IMR-90 (cell line): ENCODE data around the gene DYRK2. TPM values are rescaled to one million over a fixed set of nuclear protein-coding genes. Genes with fewer than 3 reads are reported as not detected.

ENCODE experiments used
- ATAC-seq: fragments of 200-7000 bp; cut with Tn5 transposase; 2 replicates; pipeline ENCODE4 v1.9.1; 2020; ENCODE audit warnings: low read depth, mild to moderate bottlenecking, moderate library complexity
- BruUV-seq: library from RNA; stranded (reverse); fragments of 400-500 nt; replicated peaks from 2 replicates; lab custom pipeline; 2021; lab: Mats Ljungman, UMichigan
- CTCF ChIA-PET: fragments of 300-600 bp; formaldehyde crosslinking; extraction: SDS; loops from one replicate; lab custom pipeline; 2021; ENCODE audit warnings: antibody characterized with exemption; lab: Yijun Ruan, JAX
- POLR2A ChIA-PET: fragments of 300-600 bp; sonication (Branson Sonifier 250); formaldehyde crosslinking; loops from one replicate; lab custom pipeline; 2022; ENCODE audit warnings: antibody characterized with exemption; ENCODE audit not compliant: unreplicated experiment; lab: Charles Lee
- DNase-seq: peaks from one replicate; pipeline ENCODE4 v3.0.0; 2013
- H2AFZ ChIP-seq: replicated peaks from 2 replicates; pipeline ENCODE3; 2013; ENCODE audit warnings: low read length, mild to moderate bottlenecking; ENCODE audit not compliant: poor library complexity
- H2AK5ac ChIP-seq: 2 replicates; pipeline ENCODE4 v1.6.1; 2013; ENCODE audit warnings: low read depth, low read length, inconsistent platforms
- H2AK9ac ChIP-seq: replicated peaks from 2 replicates; pipeline ENCODE3; 2013; ENCODE audit warnings: mild to moderate bottlenecking, low read depth, low read length, moderate library complexity; ENCODE audit not compliant: poor library complexity
- H2BK120ac ChIP-seq: 2 replicates; pipeline ENCODE4 v1.6.1; 2013; ENCODE audit warnings: low read depth, low read length, inconsistent platforms
- H2BK15ac ChIP-seq: 3 replicates; pipeline ENCODE4 v1.6.1; 2013; ENCODE audit warnings: low read depth, low read length, inconsistent platforms
- H2BK20ac ChIP-seq: 2 replicates; pipeline ENCODE4 v1.6.1; 2013; ENCODE audit warnings: low read depth, mild to moderate bottlenecking, inconsistent platforms, low read length, moderate library complexity
- H2BK5ac ChIP-seq: 2 replicates; pipeline ENCODE4 v1.6.1; 2013; ENCODE audit warnings: mild to moderate bottlenecking, low read depth, low read length, inconsistent platforms; ENCODE audit not compliant: poor library complexity, severe bottlenecking
- H3K14ac ChIP-seq: replicated peaks from 2 replicates; pipeline ENCODE4 v1.6.1; 2013; ENCODE audit warnings: low read depth, low read length, inconsistent platforms
- H3K18ac ChIP-seq: 2 replicates; pipeline ENCODE4 v1.6.1; 2013; ENCODE audit warnings: low read depth, low read length, control low read depth
- H3K23ac ChIP-seq: 2 replicates; pipeline ENCODE4 v1.6.1; 2013; ENCODE audit warnings: low read depth, low read length, inconsistent platforms
- H3K27ac ChIP-seq: 2 replicates; pipeline ENCODE4 v1.5.1; 2013; ENCODE audit warnings: mild to moderate bottlenecking, control low read depth, low read length; ENCODE audit not compliant: insufficient read depth
- H3K27me3 ChIP-seq: 2 replicates; pipeline ENCODE4 v1.6.1; 2013; ENCODE audit warnings: low read length; ENCODE audit not compliant: control insufficient read depth, insufficient read depth
- H3K36me3 ChIP-seq: 2 replicates; pipeline ENCODE4 v1.6.1; 2013; ENCODE audit warnings: low read length, mixed read lengths; ENCODE audit not compliant: control insufficient read depth, insufficient read depth
- H3K4ac ChIP-seq: 2 replicates; pipeline ENCODE4 v1.6.1; 2013; ENCODE audit warnings: low read depth, low read length, inconsistent platforms
- H3K4me1 ChIP-seq: 2 replicates; pipeline ENCODE4 v1.6.1; 2013; ENCODE audit warnings: low read length, mixed read lengths; ENCODE audit not compliant: control insufficient read depth, insufficient read depth
- H3K4me2 ChIP-seq: 2 replicates; pipeline ENCODE4 v1.6.1; 2013; ENCODE audit warnings: low read depth, mild to moderate bottlenecking, control low read depth, low read length, moderate library complexity
- H3K4me3 ChIP-seq: 2 replicates; pipeline ENCODE4 v1.5.1; 2013; ENCODE audit warnings: low read depth, mild to moderate bottlenecking, control low read depth, low read length, moderate library complexity; ENCODE audit not compliant: insufficient read depth
- H3K56ac ChIP-seq: 2 replicates; pipeline ENCODE4 v1.6.1; 2013; ENCODE audit warnings: low read length, inconsistent platforms; ENCODE audit not compliant: insufficient read depth; ENCODE audit errors: extremely low read depth
- H3K79me1 ChIP-seq, 2 experiments: 2 replicates each; pipeline ENCODE4 v1.6.1; 2013; ENCODE audit warnings: low read length in 2 of 2, inconsistent platforms in 1 of 2, low read depth in 1 of 2
- H3K9ac ChIP-seq: 2 replicates; pipeline ENCODE4 v1.6.1; 2013; ENCODE audit warnings: low read depth, low read length, control low read depth
- H3K9me1 ChIP-seq: 2 replicates; pipeline ENCODE4 v1.6.1; 2013; ENCODE audit warnings: low read length, inconsistent platforms; ENCODE audit not compliant: insufficient read depth
- H3K9me3 ChIP-seq: 2 replicates; pipeline ENCODE4 v1.6.1; 2013; ENCODE audit warnings: low read length; ENCODE audit not compliant: control insufficient read depth, insufficient read depth
- H4K20me1 ChIP-seq: 2 replicates; pipeline ENCODE4 v1.6.1; 2013; ENCODE audit warnings: low read length, inconsistent platforms; ENCODE audit not compliant: insufficient read depth
- H4K5ac ChIP-seq: 2 replicates; pipeline ENCODE4 v1.6.1; 2013; ENCODE audit warnings: mild to moderate bottlenecking, low read depth, low read length, control low read depth
- H4K8ac ChIP-seq, 2 experiments: 2 replicates each; pipeline ENCODE4 v1.6.1; 2013; ENCODE audit warnings: low read depth in 2 of 2, low read length in 2 of 2, control low read depth in 1 of 2, inconsistent platforms in 1 of 2
- H4K91ac ChIP-seq: 2 replicates; pipeline ENCODE4 v1.6.1; 2013; ENCODE audit warnings: low read depth, low read length, inconsistent platforms; ENCODE audit not compliant: insufficient read depth
- CTCF ChIP-seq: conservative IDR thresholded peaks from 2 replicates; pipeline ENCODE4 v1.5.1; 2012; ENCODE audit warnings: mild to moderate bottlenecking, low read depth, low read length, improper control_type of control experiment
- FOS ChIP-seq: fragments of 150-350 bp; IDR thresholded peaks from 2 replicates; pipeline ENCODE4 v1.6.1; 2016; ENCODE audit warnings: low read depth, low read length
- MAFK ChIP-seq: IDR thresholded peaks from 2 replicates; pipeline ENCODE4 v1.6.1; 2012; ENCODE audit warnings: low read depth, low read length, improper control_type of control experiment
- MAZ ChIP-seq: IDR thresholded peaks from 2 replicates; pipeline ENCODE4 v1.6.1; 2012; ENCODE audit warnings: low read depth, mild to moderate bottlenecking, low read length, improper control_type of control experiment, moderate library complexity, borderline replicate concordance
- RAD21 ChIP-seq: IDR thresholded peaks from 2 replicates; pipeline ENCODE4 v1.6.1; 2012; ENCODE audit warnings: low read length, improper control_type of control experiment
- RCOR1 ChIP-seq: IDR thresholded peaks from 2 replicates; pipeline ENCODE4 v1.6.1; 2012; ENCODE audit warnings: mild to moderate bottlenecking, low read length, improper control_type of control experiment; ENCODE audit not compliant: insufficient replicate concordance
- SMC3 ChIP-seq: fragments of 150-350 bp; IDR thresholded peaks from 2 replicates; pipeline ENCODE4 v1.6.1; 2016; ENCODE audit warnings: low read depth, mild to moderate bottlenecking, antibody characterized with exemption, low read length, moderate library complexity
- WGBS, 2 experiments: methylation state at CpG; one replicate each; pipeline versions ENCODE4 v1.1.5 to v1.1.7; 2013; ENCODE audit warnings: missing lambda C conversion rate in 2 of 2; ENCODE audit not compliant: insufficient read length in 1 of 2; ENCODE audit errors: extremely low coverage in 2 of 2; 5-methylcytosine and 5-hydroxymethylcytosine counted together
- dilution Hi-C: fragments of 300-500 bp; cut with HindIII; formaldehyde crosslinking; loops from one replicate; pipeline ENCODE4 v1.14.3; 2018; ENCODE audit warnings: low sequenced_read_pairs; ENCODE audit not compliant: unreplicated experiment
- in situ Hi-C: fragments of 300-500 bp; cut with MboI; formaldehyde crosslinking; loops from 3 replicates; pipeline ENCODE4 v1.14.3; 2019; ENCODE audit warnings: low sequenced_read_pairs, inconsistent platforms, mixed read lengths
- intact Hi-C: fragments of 100-400 bp; cut with micrococcal nuclease; formaldehyde crosslinking; loops from 2 replicates; pipeline ENCODE4 v1.10.0; 2022
- polyA plus RNA-seq, 3 experiments: library from polyadenylated mRNA; depleted of rRNA; stranded (reverse); fragments of >200 nt; gene quantifications; 2 replicates each; pipeline ENCODE4 v1.2.3, GENCODE V29; 2012; ENCODE audit warnings: low replicate concordance in 1 of 3
- total RNA-seq: library from RNA; depleted of rRNA; stranded (reverse); fragments of >200 nt; gene quantifications from 2 replicates; pipeline ENCODE4 v1.2.3, GENCODE V29; 2012

The DYRK2 gene
- total and polyA plus RNA-seq, 2 of the 4 experiments (the other 2 are of a cell fraction), result 16.3 to 23.1 TPM

- Histone ChIP-seq H2AK9ac (no peak overlapping the region), H3K36me3 (no peaks in the 10 kb centered on the region), H2BK120ac (no peak overlapping the region), H3K79me1 (no peaks in the 10 kb centered on the region), H3K9me1 (peaks cover 2% of the 10 kb centered on the region), H3K27me3 (no peaks in the 10 kb centered on the region), H3K23ac (no peak overlapping the region), H4K5ac (no peak overlapping the region), H3K18ac (no peak overlapping the region), H2BK5ac (no peak overlapping the region), H3K9me3 (no peaks in the 10 kb centered on the region), H3K4me2 (no peak overlapping the region), H4K91ac (no peak overlapping the region), H3K4me3 (no peak overlapping the region), H2AFZ (no peak overlapping the region), H2BK15ac (no peak overlapping the region), H4K20me1 (no peaks in the 10 kb centered on the region), H3K27ac (no peak overlapping the region), H3K14ac (no peak overlapping the region), H2BK20ac (no peak overlapping the region), H3K9ac (no peak overlapping the region), H2AK5ac (no peak overlapping the region), H3K4me1 (peaks cover 5% of the 10 kb centered on the region; the same call in 1 of the 2 replicates), H3K4ac (no peak overlapping the region), H3K56ac (no peak overlapping the region), H4K8ac (no peak overlapping the region)
- ChIA-PET CTCF (no interaction called here), POLR2A (no interaction called here)
- DNase-seq, result no peak
- intact Hi-C loops, result no loop called here
- BruUV-seq, result no TSS peak
- 20% methylated on average over 1 of the region's 1 CpG; no CpG with 5 or more reads in 1 of the 2 experiments for WGBS, 2 experiments
- in situ Hi-C loops, result no loop called here
- no peak for ATAC-seq
- dilution Hi-C loops, result no loop called here
- TF ChIP-seq RCOR1 (no peak), CTCF (no peak), RAD21 (no peak), MAZ (no peak), SMC3 (no peak), MAFK (no peak), FOS (no peak)
These were observed 45.9 kb downstream of the DYRK2 start for GRCh38 chr12:67694306-67694900.
